Measurements from ENCODE around the gene BTBD16.

DNA sequence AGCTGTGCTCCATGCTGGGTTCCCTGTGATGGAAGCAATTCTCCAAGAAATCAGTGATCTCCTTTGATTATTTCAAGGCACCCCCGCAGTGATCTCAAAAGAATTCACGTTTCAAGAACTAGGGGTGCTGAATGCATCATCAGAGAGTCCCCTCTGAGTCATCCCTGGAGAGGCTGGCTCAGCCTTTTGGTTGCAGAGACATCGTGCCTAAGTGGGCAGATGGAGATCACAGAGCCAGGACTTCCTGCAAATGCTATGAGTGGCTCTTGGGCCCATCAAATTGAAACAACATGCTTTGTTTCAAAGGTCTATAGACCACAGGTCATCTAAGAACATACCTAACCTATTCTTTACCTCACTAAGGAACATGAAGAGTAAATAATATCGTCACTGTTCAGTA lies 61.9 kb downstream of the BTBD16 start:
- TF ChIP-seq, protein P1, sequence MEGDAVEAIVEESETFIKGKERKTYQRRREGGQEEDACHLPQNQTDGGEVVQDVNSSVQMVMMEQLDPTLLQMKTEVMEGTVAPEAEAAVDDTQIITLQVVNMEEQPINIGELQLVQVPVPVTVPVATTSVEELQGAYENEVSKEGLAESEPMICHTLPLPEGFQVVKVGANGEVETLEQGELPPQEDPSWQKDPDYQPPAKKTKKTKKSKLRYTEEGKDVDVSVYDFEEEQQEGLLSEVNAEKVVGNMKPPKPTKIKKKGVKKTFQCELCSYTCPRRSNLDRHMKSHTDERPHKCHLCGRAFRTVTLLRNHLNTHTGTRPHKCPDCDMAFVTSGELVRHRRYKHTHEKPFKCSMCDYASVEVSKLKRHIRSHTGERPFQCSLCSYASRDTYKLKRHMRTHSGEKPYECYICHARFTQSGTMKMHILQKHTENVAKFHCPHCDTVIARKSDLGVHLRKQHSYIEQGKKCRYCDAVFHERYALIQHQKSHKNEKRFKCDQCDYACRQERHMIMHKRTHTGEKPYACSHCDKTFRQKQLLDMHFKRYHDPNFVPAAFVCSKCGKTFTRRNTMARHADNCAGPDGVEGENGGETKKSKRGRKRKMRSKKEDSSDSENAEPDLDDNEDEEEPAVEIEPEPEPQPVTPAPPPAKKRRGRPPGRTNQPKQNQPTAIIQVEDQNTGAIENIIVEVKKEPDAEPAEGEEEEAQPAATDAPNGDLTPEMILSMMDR (IDR thresholded peaks at IDR 0.05) = no peak
- TF ChIP-seq POLR2A (IDR thresholded peaks at IDR 0.05) = no peak

Measured in body of pancreas (tissue), 4 donors.